MM.1S (cell line): ENCODE measurements around the gene TMX2.

Experiments used
- CTCF ChIP-seq: fragments of 300-600 bp; sonication (generic); IDR thresholded peaks from 2 replicates; pipeline ENCODE4 v1.5.1; 2016; ENCODE audit warnings: antibody characterized with exemption, low read length, mixed read lengths
- EZH2 ChIP-seq: fragments of 300-600 bp; sonication (generic); optimal IDR thresholded peaks from 2 replicates; pipeline ENCODE3; 2017; ENCODE audit warnings: low read depth, mild to moderate bottlenecking, antibody characterized with exemption, low read length, mixed read lengths
- EZH2phosphoT487 ChIP-seq: fragments of 300-600 bp; sonication (generic); IDR thresholded peaks from 2 replicates; pipeline ENCODE4 v1.6.1; 2018; ENCODE audit warnings: antibody characterized with exemption, low read length

- no peak for TF ChIP-seq CTCF
- TF ChIP-seq EZH2phosphoT487: no peak
- TF ChIP-seq EZH2: no peak
Observed at GRCh38 chr11:57778318-57779037, 66.1 kb downstream of the TMX2 start.
